ENCODE measurements around the gene CXCL3.
A peak's percentile ranks its signal among the peaks of the same experiment; 100 is the strongest.
"Not testable (repeated sequence)": the region's sequence is repeated elsewhere in the genome, so short reads cannot be mapped to it uniquely, and the experiment has no call there.

Gene CXCL3

GRCh38 chr4:74038425-74039314 lies at the start of gene CXCL3:
CXCL3 (minus strand) TSS chr4:74038689; CDS start chr4:74038611, 78 bp downstream.
- DNase-seq: peak; percentile 60

GRCh38 chr4:74087481-74087880 lies 49.0 kb upstream of the CXCL3 start:
- no peak for DNase-seq

- no peak for DNase-seq
Observed at GRCh38 chr4:74085669-74086068, 47.2 kb upstream of the CXCL3 start.

- DNase-seq: no peak
Observed at GRCh38 chr4:74084984-74085383, 46.5 kb upstream of the CXCL3 start.

- DNase-seq: no peak
Observed at GRCh38 chr4:74083546-74083945, 45.1 kb upstream of the CXCL3 start.

GRCh38 chr4:74081035-74081434 lies 42.5 kb upstream of the CXCL3 start:
- no peak for DNase-seq

- not testable (repeated sequence) for DNase-seq
Observed at GRCh38 chr4:74080351-74080750, 41.9 kb upstream of the CXCL3 start.

GRCh38 chr4:74079024-74079423 lies 40.5 kb upstream of the CXCL3 start:
- DNase-seq: not testable (repeated sequence)

- no peak for DNase-seq
Observed at GRCh38 chr4:74073358-74073757, 34.9 kb upstream of the CXCL3 start.

- no peak for DNase-seq
Observed at GRCh38 chr4:74072739-74073138, 34.2 kb upstream of the CXCL3 start.

- DNase-seq: no peak
Observed at GRCh38 chr4:74067586-74067985, 29.1 kb upstream of the CXCL3 start.

- no peak for DNase-seq
Observed at GRCh38 chr4:74066232-74066631, 27.7 kb upstream of the CXCL3 start.

- DNase-seq: no peak
Observed at GRCh38 chr4:74065115-74065642, 26.7 kb upstream of the CXCL3 start.

GRCh38 chr4:74063859-74064258 lies 25.4 kb upstream of the CXCL3 start:
- DNase-seq: no peak

GRCh38 chr4:74062953-74063352 lies 24.5 kb upstream of the CXCL3 start:
- DNase-seq: no peak

- DNase-seq: no peak
Observed at GRCh38 chr4:74061430-74061829, 22.9 kb upstream of the CXCL3 start.

GRCh38 chr4:74059161-74059829 lies 20.8 kb upstream of the CXCL3 start:
- DNase-seq: no peak

- DNase-seq: no peak
Observed at GRCh38 chr4:74058048-74058651, 19.7 kb upstream of the CXCL3 start.

GRCh38 chr4:74057588-74057987 lies 19.1 kb upstream of the CXCL3 start:
- no peak for DNase-seq

- DNase-seq: no peak
Observed at GRCh38 chr4:74056858-74057562, 18.5 kb upstream of the CXCL3 start.

GRCh38 chr4:74056114-74056857 lies 17.8 kb upstream of the CXCL3 start:
- no peak for DNase-seq

GRCh38 chr4:74055498-74055897 lies 17.0 kb upstream of the CXCL3 start:
- no peak for DNase-seq

All from NCI-H1048 (cell line).